Measurements from ENCODE around the gene PAM.

The PAM gene

DNA sequence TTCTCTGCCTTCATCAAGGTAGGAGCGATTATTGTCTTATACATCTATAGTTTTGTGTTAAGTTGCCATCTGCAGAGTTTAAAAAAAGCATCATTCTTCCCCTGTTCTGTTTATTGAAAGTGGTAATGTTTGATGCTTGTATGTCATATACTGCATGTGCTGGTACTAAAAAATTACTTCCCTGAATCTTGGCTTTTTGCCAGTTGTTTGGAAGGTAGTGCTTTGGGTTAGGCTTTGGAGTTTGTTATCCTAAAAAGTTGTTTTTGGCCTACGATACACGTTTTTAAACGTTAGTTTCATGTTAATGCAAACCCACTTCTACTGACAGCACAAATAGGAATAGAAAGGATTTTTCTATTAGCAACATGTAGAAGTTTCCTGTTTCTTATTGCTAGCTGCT lies 206.6 kb downstream of the PAM start:
- TF ChIP-seq, protein P1, sequence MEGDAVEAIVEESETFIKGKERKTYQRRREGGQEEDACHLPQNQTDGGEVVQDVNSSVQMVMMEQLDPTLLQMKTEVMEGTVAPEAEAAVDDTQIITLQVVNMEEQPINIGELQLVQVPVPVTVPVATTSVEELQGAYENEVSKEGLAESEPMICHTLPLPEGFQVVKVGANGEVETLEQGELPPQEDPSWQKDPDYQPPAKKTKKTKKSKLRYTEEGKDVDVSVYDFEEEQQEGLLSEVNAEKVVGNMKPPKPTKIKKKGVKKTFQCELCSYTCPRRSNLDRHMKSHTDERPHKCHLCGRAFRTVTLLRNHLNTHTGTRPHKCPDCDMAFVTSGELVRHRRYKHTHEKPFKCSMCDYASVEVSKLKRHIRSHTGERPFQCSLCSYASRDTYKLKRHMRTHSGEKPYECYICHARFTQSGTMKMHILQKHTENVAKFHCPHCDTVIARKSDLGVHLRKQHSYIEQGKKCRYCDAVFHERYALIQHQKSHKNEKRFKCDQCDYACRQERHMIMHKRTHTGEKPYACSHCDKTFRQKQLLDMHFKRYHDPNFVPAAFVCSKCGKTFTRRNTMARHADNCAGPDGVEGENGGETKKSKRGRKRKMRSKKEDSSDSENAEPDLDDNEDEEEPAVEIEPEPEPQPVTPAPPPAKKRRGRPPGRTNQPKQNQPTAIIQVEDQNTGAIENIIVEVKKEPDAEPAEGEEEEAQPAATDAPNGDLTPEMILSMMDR (IDR thresholded peaks at IDR 0.05; ENCODE audit: low read length, missing control alignments) = no peak
- no peak overlapping the region for H3K4me3 ChIP-seq (replicated peaks; ENCODE audit: low read depth, low read length)
- DNase-seq (ENCODE audit: low read depth) = no peak

DNA sequence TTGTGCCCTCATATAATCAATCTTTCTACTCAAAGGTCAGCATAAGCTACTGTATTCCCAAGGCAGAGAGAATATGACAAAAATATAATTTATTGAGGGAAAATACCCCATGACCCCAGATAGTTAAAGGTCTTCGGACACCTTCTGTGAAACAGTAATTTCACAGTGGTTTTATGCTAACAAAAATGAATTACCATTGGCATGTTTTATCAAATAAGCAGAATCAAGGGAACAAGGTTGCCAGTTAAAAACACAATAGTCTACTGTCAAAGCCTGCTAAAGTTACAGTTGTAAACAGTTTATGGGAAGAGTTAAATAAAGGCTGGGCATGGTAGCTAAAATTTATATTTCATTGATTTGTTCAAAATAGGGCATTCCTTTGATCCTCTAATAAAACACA lies 210.5 kb downstream of the PAM start:
- DNase-seq (ENCODE audit: low read depth) = no peak
- H3K4me3 ChIP-seq (replicated peaks; ENCODE audit: low read depth, low read length) = no peak overlapping the region
- TF ChIP-seq, protein P1 (IDR thresholded peaks at IDR 0.05; ENCODE audit: low read length, missing control alignments) = no peak

DNA sequence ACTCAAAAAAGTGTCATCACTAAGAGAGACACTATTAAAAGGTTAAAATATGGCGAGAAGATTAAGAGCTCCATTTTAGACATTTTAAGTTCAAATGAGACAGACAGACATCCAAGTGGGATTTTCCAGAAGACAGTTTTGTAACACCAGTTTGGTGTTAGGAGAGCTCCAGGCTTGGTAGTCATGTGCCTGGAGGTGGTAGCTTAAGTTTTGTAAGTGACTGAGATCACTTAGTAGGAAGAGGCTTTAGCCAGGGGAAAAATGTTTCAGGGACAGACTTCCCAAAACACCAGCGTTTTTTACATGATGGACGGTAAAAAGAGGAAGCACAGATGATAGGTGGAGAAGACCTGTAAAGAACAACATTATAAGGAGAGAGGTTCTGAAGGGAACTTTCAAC lies 214.5 kb downstream of the PAM start:
- TF ChIP-seq, protein P1 (IDR thresholded peaks at IDR 0.05; ENCODE audit: low read length, missing control alignments) = no peak
- DNase-seq (ENCODE audit: low read depth) = no peak
- H3K4me3 ChIP-seq (replicated peaks; ENCODE audit: low read depth, low read length) = no peak overlapping the region

DNA sequence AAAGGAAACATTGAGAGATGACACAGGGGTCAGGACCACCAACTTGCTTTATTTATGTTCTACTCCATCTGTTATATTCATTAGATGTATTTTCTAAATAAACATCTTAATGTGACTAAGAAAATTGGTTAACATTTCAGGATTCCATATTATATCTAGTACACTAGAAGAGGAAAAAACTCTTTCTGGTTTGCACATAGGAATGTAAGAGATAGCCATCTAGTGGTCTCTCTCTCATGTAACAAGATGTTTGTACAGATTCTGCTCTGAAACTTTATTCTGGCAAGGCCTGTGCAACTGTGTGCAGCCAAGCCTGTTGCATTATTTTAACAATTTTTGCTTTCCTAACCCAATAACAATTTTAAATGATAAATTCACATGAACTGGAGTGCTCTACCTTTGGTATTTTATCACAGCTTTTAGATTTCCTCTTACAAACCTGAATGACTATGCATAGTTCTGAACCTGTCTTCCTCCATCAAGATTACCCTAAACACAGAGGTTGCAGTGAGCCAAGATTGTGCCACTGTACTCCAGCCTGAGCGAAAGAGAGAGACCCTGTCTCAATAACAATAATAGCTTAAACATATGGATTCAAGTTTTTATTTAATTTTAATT lies 216.7 kb downstream of the PAM start:
- TF ChIP-seq, protein P1 (IDR thresholded peaks at IDR 0.05; ENCODE audit: low read length, missing control alignments) = peak; percentile 32
- no peak overlapping the region for H3K4me3 ChIP-seq (replicated peaks; ENCODE audit: low read depth, low read length)
- peak; percentile 51 for DNase-seq (ENCODE audit: low read depth)

DNA sequence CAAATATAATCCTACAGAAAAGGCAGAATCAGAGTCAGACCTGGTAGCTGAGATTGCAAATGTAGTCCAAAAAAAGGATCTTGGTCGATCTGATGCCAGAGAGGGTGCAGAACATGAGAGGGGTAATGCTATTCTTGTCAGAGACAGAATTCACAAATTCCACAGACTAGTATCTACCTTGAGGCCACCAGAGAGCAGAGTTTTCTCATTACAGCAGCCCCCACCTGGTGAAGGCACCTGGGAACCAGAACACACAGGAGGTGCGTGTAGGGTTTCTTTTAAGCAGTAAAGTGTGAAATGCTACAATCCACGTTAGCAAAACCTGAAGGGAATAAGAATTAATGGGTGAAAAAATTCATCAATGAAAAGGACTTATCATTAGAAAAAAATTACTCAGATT lies 219.1 kb downstream of the PAM start:
- no peak overlapping the region for H3K4me3 ChIP-seq (replicated peaks; ENCODE audit: low read depth, low read length)
- TF ChIP-seq, protein P1 (IDR thresholded peaks at IDR 0.05; ENCODE audit: low read length, missing control alignments) = no peak

GRCh38 chr5:102975045-102975444 lies 219.9 kb downstream of the PAM start:
- TF ChIP-seq, protein P1 (IDR thresholded peaks at IDR 0.05; ENCODE audit: low read length, missing control alignments) = no peak
- peak; percentile 49 for DNase-seq (ENCODE audit: low read depth)
- no peak overlapping the region for H3K4me3 ChIP-seq (replicated peaks; ENCODE audit: low read depth, low read length)

More for the DNA sequence above, 219.1 kb downstream of the PAM start:
- no peak for DNase-seq (ENCODE audit: low read depth)

Measured in fibroblast of pulmonary artery (primary cell).